ENCODE results near the gene TBC1D4.

DNA sequence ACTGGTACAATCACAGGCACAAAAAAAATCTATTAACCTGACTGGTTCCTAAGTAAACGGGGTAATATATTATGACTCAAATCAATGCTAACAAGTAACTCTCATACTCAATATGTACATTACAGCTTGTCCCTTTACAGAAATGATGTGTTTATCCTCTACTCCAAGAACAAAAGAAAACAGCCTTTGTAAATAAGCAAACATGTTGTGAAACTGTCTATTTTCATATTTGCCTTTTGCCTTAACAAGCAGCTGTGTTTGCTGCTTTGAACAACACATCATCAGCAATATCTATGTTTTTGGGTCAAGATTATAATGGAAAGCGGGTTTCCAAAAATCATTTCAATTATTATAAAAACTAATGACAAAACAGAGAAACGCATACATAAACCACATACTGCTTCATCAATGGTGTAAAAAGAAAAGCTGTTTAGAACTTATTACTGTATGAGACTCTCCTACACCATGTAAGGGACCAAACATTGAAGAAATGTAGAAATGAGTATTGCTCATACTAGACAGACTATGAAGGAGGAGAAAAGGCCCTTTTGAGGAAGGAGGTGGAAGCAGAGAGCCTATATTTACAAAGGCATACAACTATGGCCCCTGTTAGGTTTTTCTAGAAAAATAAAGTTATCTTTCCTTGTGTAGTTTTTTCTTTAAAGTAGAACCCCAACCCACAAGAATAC, 14.8 kb downstream of the TBC1D4 start:
- TF ChIP-seq, protein P1, sequence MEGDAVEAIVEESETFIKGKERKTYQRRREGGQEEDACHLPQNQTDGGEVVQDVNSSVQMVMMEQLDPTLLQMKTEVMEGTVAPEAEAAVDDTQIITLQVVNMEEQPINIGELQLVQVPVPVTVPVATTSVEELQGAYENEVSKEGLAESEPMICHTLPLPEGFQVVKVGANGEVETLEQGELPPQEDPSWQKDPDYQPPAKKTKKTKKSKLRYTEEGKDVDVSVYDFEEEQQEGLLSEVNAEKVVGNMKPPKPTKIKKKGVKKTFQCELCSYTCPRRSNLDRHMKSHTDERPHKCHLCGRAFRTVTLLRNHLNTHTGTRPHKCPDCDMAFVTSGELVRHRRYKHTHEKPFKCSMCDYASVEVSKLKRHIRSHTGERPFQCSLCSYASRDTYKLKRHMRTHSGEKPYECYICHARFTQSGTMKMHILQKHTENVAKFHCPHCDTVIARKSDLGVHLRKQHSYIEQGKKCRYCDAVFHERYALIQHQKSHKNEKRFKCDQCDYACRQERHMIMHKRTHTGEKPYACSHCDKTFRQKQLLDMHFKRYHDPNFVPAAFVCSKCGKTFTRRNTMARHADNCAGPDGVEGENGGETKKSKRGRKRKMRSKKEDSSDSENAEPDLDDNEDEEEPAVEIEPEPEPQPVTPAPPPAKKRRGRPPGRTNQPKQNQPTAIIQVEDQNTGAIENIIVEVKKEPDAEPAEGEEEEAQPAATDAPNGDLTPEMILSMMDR (conservative IDR thresholded peaks at IDR 0.05), result no peak
- TF ChIP-seq EZH2 (IDR thresholded peaks at IDR 0.05; ENCODE audit: low read depth), result no peak
